G401 (cell line): ENCODE measurements around the gene DNAJC6. TPM values are rescaled to one million over a fixed set of nuclear protein-coding genes. Genes with fewer than 3 reads are reported as not detected.
"Not testable (repeated sequence)": the region's sequence is repeated elsewhere in the genome, so short reads cannot be mapped to it uniquely, and the experiment has no call there.

ENCODE experiments used
- DNase-seq: peaks from one replicate; pipeline ENCODE4 v3.0.0-alpha.2; 2015; ENCODE audit warnings: low spot score
- in situ Hi-C: cut with HindIII; loops from 2 replicates; pipeline ENCODE4 v1.10.0; 2016; ENCODE audit warnings: low sequenced_read_pairs, mixed read lengths
- total RNA-seq: library from RNA; depleted of rRNA; stranded (reverse); fragments of >200 nt; shearing (Covaris generic); gene quantifications from 2 replicates; pipeline ENCODE4 v1.2.3, GENCODE V29; 2014

The DNAJC6 gene
- total RNA-seq, 1 experiment from 2014 or later: 1.4 TPM

DNA sequence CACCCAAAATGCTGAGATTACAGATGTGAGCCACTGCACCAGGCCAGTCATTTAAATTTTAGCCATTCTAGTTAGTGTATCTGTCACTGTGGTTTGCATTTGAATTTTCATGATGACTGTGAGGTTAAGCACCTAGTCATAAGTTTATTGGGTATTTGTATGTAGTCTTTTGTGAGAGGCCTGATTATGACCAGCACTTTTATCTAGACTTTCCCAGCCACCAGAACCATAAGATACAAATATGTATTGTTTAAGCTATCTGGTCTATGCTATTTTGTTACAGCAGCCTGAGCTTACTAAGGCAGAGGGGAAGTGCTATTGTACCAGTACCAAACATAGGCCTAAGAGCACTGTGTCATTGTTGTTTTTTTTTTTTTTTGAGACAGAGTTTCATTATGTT, 19.9 kb upstream of the DNAJC6 start:
- no peak for DNase-seq
- in situ Hi-C loops: no loop called here

DNA sequence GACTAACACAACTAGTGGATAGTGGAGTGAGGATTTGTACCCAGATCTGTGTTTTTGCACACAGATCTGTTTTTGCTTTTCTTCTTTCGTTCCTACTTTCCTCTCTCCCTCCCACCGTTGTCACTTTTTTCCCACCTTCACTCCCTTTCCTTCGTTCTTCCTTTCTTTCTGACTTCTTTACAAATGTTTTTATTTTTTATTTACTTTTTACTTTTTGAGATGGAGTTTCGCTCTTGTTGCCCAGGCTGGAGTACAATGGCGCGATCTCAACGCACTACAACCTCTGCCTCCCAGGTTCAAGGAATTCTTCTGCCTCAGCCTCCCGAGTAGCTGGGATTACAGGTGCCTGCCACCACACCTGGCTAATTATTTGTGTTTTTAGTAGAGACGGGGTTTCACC, 17.5 kb upstream of the DNAJC6 start:
- in situ Hi-C loops: not testable (repeated sequence)

DNA sequence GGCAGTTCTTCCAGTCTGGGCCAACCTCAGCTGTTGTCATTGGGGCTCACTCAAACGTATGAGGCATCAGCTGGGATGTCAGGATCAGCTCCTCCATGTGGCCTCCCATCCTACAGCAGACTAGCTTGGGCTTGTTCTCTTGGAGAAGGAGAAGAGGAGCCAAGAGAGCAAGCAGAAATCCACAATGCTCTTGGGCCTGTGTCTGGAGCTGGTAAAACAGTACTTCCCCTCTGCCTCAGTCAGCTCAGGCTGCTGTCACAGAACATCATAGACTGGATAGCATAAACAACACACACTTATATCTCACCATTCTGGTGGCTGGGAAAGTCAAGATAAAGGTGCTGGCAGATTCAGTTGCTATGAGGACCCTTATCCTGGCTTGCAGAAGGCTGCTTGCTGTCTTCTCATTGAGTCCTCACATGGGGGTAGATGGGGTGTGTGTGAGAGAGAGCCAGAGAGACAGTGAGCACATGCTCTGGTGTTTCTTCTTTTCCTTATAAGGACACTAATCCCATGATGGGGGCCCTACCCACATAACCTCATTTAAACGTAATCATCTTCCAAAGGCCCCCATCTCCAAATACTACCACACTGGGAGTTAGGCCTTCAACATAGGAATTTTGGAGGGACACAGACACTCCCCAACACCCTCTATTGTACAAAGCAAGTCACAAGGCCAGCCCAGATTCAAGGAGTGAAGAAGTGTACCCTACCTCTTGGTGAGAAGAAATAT, 16.3 kb upstream of the DNAJC6 start:
- no peak for DNase-seq
- in situ Hi-C loops: no loop called here

More for the DNA sequence above, 17.5 kb upstream of the DNAJC6 start:
- DNase-seq: not testable (repeated sequence)

DNA sequence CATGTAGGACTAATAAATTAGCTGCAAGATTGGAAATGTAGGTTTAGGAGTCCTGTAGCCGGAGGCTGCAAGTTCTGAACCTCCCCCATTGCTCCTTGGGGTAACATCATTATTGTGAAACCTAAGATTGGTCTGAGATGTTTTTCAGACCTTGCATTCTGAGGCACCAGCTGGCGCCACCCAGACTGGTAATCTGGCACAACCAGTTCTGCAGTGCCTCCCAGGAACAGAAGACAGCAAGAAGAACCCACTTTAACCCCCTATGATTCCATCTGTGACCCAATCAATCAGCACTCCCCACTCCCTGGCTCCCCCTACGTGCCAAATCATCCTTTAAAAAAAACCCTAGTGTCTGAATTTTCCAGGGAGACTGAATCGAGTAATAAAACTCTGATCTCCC, 11.6 kb upstream of the DNAJC6 start:
- DNase-seq: no peak
- in situ Hi-C loops: no loop called here

DNA sequence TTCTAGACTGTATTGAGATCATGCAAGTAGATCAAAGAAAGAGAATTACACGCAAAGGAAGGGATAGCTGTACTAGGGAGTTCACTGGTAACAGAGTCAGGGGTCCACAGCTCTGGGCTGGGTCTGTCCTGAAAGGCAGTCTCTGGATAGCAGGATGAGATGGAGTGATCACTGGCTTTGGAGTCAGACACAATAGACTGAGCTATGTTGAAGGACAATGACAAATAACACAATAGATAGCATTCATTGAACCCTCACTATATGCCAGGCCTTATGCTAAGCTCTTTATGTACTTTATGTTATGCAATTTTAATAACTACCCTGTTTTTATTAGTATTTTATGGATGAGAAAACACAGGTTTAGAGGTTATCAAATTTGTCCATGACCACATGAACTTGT, 10.0 kb upstream of the DNAJC6 start:
- in situ Hi-C loops: no loop called here
- DNase-seq: no peak

DNA sequence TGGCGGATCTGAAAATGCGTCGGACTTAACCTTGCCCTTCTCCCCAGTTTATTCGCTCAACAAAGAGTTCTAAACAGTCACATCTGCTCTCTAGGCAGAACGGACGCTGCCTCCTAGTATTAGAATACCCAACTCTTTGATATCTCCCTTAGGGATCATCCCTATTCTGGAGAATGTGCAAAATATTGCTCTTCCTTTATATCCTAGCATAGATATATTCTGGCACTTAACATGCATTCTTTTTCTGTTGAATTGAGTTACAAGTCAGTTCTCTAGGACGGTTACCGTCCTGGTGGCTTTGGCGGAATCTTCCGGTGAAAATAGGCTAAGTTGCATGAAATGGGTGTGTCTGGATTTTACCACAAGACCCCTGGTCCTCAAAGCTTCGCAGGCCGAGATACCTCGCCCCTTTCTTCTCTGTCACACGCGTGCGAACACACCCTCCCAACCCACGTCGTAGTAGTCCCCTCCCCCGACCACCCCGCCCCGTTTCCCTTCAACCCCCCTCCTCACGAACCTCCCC, 501 bp upstream of the DNAJC6 start:
- DNase-seq: peak; percentile 57
- in situ Hi-C loops: no loop called here

DNA sequence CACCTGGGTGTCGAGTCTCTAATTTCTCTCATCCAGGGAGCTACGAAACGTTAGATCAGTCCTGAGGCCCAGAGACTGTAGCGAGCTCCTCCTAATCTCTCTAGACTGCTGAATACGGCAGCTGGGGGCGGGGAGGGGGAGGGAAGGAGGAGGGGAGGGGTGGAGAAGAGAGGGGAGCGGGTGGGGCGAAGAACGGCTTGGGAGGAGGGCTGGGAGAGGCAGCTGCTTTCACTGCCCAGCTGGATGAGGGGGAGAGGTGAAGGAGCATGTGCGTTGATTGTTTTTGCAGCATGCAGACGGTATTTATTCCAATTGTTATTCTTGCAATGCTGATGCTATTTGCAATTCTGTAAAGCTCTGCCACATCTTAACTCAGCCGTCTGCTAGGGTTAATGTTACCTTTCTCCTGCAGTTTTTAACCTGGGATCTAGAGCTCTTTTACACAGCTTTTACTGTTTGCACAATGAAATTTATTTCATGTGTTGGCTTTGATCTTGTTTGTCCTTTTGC, 790 bp downstream of the DNAJC6 start:
- peak; percentile 79 for DNase-seq
- in situ Hi-C loops: no loop called here

DNA sequence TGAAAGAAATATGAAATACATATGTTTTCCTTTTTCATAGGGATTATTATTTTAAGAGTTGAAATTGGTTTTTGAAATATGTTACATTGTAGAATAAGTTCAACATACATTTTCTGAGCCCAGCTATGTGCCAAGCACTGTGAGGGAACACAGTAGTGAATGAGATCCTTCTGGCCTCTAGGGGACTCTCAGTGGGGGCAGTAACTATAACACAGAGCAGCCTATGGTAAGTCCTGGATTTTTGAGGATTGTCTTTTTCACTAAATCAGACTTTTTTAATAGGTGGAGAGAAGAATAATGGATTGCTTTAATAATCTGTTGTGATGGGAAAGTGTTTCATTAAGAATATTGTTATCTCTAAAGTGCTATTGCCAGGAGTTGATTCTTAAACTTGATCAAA, 2.4 kb downstream of the DNAJC6 start:
- no peak for DNase-seq
- in situ Hi-C loops: no loop called here

DNA sequence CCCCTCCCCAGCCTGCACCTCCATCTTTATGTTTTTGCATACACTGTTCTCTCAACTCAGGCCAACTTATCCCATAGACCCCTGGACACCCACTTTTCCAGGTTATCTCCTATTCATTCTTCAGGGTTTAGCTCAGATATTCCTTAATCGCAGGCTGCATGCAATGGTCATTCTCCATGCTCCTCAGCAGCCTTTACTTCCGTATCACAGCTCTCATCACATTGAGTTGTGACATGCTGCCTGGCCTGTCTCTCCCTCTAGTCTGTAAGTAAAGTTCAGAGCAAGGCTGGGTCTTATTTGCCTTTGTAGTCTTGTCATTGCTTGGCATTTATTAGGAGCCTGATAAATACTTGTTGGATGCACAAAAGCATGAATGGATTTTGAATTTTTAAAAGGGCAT, 6.9 kb downstream of the DNAJC6 start:
- in situ Hi-C loops: no loop called here

DNA sequence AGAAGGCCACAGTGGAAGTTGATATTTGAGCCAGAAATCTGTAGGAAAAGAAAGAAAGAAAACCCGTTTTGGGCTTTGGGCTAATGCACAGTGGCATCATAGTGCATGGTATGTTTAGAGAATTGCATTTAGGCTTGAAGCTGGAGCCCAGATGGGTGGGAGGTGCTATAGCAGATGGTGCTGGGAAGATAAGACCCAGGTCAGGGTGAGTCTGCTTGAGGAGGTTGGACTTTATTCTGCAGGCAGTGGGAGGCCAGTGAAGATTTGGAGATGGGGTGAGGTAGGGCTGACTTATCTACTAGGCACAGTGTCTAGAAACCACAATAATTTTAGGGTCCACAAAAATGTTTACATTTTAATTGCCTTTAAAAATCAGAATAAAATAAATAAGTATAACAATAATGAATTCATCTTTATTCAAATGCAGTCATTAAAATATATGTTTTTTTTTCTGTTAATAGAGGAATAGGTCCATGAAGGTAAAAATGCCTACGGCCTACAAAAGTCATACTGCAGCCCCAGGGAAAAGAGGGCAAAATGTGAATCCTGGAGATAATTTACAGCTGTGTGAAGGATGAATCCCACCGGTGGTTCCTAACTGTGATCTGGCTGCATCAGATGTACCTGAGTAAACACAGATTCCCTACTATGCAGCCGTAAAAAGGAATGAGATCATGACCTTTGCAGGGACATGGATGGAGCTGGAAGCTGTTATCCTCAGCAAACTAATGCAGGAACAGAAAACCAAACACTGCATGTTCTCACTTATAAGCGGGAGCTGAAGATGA, 8.7 kb downstream of the DNAJC6 start:
- in situ Hi-C loops: no loop called here
- peak; percentile 66 for DNase-seq

More for the DNA sequence above, 6.9 kb downstream of the DNAJC6 start:
- DNase-seq: no peak

DNA sequence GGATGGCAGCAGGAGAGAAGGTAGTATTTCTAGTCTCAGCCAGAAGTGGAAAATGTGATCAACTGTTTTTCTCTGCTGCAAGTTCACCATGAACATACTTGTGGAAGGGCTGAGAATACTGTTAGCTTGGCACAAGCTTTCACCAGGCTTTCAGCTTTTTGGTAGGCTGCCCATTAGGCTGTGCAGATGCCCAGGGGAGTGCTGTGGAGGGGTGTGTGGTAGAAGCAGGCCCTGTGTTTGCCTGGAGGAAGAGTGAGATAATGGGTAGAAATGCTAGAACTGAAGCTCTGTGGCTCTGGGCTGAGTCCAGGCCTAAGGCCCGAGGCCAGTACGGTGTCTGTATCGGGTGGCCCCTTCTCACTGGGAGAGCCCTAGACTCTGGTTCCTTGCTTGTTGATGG, 9.8 kb downstream of the DNAJC6 start:
- DNase-seq: peak; percentile 82
- in situ Hi-C loops: no loop called here

DNA sequence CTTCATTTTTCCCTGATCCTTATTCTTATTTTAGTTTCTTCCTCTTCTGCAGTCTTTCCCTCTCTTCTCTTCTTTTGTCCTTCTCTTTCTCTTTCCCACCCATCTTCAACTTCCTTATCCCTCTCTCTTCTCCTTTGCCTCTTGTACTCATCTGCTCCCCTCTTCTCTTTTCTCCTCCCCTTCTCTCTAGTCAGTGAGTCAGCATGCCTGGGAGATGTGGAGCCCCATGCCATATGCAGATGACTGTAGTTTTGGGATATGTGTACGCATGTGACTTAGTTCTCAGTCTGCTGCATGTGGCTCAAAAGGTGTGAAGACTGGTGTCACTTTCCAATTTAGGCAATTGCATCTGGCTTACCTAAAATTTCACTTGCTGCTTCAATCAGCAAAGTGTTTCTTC, 10.4 kb downstream of the DNAJC6 start:
- in situ Hi-C loops: no loop called here
- no peak for DNase-seq

DNA sequence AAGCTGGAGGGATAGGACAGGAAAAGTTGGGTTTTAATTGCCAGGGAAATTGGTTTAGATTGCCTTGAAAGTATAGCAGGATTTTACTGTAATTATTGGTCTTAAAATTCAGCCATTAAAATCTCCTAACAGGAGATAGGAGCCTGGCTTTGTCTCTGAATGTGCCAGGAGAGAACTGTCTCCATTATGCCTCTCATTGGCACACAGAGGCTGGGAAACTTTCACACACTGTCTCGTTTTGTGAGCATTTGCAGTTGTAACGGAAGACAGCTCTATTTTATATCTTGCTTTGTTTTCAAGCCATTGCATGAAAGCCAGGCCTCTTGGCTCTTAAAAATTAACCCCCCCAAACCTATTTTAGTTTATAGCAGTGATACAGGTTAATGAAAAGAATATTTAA, 12.5 kb downstream of the DNAJC6 start:
- no peak for DNase-seq

DNA sequence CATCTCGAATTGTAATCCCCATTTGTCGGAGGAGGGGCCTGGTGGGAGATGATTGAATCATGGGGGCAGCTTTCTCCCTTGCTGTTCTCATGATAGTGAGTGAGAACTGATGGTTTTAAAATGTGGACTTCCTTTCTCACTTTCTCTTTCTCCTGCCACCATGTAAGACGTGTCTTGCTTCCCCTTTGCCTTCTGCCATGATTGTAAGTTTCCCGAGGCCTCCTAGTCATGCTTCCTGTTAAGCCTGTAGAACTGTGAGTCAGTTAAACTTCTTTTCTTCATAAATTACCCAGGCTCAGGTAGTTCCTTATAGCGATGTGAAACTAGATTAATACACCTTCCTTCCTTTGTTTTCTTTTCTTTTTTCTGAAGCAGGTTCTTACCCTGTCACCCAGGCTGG, 13.9 kb downstream of the DNAJC6 start:
- in situ Hi-C loops: no loop called here
- DNase-seq: no peak

More for the DNA sequence above, 12.5 kb downstream of the DNAJC6 start:
- in situ Hi-C loops: no loop called here

DNA sequence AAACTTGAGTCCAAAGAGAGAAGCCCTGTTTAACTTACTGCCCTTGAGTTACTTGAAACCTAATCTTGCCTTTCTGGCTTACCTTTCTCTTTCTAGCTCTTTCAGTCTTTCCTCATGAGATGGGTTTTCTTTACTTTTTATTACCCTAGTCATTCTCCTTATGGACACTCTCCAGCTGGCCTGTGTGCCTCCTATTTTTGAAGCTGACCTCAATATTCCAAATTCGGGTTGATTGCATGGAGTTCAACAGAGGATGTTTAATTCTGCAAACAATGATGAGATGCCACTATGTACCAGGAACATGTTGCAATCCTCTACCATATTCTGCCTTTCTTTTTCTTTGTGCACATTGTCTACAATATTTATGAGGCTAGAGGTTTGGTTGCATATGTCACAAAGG, 20.7 kb downstream of the DNAJC6 start:
- in situ Hi-C loops: no loop called here
- peak; percentile 70 for DNase-seq

DNA sequence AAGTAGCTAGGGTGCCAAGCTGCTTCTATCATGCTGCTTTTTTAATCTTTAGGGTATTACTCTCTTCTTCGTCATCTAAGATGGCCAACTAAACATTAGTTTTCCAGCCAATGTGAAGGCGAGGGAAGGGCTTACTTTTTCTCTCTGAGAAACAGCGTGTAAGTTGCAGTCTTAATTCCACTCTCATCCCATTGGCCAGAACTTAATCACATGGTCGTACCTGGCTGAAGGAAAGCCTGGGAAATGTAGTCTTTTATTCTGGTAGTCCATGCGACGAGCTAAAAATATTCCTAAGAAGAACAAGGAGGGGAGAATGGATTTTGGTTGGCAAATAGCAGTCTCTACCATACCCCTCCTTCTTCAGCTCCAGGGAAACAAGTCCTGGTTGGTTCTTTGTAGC, 21.5 kb downstream of the DNAJC6 start:
- no peak for DNase-seq
- in situ Hi-C loops: no loop called here

DNA sequence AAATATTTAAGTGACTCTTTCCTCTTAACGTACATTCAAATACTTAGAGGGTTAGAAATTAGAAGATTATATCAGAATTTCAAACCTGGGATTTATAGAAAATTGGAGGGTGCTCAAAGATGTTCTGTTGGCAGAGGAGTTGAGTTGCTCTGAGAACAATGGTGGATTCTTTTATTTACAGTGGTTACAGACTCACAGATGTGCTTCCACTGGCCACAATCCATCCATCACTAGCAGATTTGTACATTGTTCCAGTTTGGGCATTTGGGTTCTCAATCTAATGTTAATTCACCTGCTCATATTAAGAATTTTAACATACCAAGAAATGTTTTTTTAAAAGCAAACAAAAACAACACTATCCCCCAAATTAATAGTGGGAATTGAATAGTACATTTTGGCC, 23.5 kb downstream of the DNAJC6 start:
- in situ Hi-C loops: no loop called here
- DNase-seq: no peak

DNA sequence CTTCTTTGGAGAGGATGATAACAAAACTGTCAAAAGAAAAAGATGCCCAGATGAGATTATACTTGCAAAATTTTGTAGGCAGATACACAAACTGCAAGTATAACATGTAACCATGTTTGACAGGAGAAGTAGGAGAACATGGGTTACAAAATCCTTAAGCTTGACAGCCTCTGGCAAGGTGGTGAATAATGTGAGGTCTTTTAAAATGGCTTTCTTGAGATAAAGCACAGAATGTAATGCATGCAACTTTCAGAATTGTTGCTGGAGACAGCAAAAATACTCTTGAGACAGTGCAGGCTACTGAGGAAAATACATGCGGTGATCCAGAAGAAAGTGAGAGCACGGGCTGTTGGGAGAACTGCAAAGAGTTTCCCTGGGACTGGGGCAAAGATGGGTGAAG, 24.7 kb downstream of the DNAJC6 start:
- DNase-seq: no peak
- in situ Hi-C loops: no loop called here

DNA sequence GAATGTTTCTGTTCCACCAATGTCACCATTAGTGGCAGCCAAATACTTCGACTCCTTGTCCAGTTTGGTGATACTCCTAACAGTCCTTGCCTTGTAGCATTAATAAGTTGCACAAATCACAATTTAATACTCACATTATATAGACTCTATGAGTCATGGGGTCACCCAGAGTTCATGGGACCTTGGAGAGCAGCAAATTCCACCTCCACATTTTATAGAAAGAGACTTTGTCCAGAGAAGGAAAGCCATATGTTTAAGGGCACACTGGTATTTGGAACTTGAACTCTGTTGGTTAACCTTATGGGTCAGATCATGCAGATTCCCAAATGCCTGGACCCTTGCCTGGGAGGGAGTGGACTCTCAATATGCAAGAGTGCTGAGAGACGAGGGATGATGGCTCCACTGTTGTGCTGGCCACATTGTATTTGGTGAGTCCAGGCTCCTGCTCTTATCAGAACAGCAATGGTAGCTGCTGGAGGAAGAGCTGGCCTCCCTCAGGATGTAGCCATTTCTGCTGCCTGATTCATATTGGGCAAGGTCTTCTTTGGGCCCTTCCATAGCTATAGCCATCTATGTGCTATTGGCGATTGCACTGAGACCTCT, 30.6 kb downstream of the DNAJC6 start:
- in situ Hi-C loops: no loop called here
- no peak for DNase-seq

DNA sequence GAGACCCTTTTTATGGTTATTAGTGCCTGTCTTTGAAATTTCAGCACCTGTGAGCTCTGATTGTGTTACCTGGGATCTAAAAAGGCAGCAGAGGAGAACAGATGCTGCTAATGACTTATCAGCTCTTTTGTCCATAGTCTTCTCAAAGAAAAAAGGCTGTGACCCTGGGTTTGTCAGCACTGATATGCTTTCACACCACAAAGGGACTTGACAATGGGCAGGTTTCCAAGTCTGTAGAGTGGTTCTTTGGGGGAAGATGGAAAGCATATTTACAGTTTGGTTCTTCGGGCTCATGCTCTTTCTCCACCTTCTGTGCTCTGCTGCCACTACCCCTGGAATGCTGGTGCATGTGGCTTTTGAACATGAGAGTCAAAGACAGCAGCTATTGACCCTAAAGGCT, 32.0 kb downstream of the DNAJC6 start:
- in situ Hi-C loops: no loop called here
- DNase-seq: no peak
